ENCODE results near the gene GRIK3. TPM values are rescaled to one million over a fixed set of nuclear protein-coding genes. Genes with fewer than 3 reads are reported as not detected.
A peak's percentile ranks its signal among the peaks of the same experiment; 100 is the strongest.

Gene GRIK3
- total and polyA plus RNA-seq, 11 donors: 0.06 to 1.6 (median 0.29) TPM

GRCh38 chr1:36835017-36835695 is 199.2 kb downstream of the GRIK3 start:
- Histone ChIP-seq H3K36me3 (no peaks in the 10 kb centered on the region), H3K27ac (no peak overlapping the region), H3K4me1 (no peaks in the 10 kb centered on the region), H3K4me3 (no peak overlapping the region), H3K9me3 (no peaks in the 10 kb centered on the region), H3K27me3 (peaks cover 0 to 63% (median 5%) of the 10 kb centered on the region in 9 donors)
- no peak for ATAC-seq
- peak in 1 of 5 donors; percentile 6 for DNase-seq
- WGBS, 4 donors: 54 to 64% (median 57%) methylated on average over 4 of the region's 4 CpGs
- intact Hi-C loops (cut with DNase I): no loop called here
- no peak for TF ChIP-seq POLR2A (IDR thresholded peaks at IDR 0.05)
- TF ChIP-seq, protein P1, sequence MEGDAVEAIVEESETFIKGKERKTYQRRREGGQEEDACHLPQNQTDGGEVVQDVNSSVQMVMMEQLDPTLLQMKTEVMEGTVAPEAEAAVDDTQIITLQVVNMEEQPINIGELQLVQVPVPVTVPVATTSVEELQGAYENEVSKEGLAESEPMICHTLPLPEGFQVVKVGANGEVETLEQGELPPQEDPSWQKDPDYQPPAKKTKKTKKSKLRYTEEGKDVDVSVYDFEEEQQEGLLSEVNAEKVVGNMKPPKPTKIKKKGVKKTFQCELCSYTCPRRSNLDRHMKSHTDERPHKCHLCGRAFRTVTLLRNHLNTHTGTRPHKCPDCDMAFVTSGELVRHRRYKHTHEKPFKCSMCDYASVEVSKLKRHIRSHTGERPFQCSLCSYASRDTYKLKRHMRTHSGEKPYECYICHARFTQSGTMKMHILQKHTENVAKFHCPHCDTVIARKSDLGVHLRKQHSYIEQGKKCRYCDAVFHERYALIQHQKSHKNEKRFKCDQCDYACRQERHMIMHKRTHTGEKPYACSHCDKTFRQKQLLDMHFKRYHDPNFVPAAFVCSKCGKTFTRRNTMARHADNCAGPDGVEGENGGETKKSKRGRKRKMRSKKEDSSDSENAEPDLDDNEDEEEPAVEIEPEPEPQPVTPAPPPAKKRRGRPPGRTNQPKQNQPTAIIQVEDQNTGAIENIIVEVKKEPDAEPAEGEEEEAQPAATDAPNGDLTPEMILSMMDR (IDR thresholded peaks at IDR 0.05): no peak

DNA sequence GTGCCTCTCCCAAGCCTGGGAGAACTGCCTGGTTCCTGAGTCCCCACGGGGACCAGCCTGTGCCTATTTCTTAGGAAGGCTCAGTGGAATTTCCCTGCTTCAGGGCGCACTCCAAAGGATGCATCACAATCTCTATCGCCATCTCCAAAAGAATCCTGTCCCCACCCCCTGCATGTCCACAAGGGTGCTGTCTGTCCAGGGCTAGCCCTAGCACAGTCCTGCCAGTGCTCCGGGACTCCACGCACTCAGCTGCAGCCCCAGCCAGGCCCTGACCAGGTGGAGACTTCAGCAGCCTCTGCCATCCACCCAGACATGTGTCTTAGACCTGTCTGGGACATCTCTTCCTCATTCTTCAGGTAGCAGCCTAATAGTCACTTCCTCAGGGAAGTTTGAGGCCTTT is 199.7 kb downstream of the GRIK3 start:
- Histone ChIP-seq H3K9me3 (no peaks in the 10 kb centered on the region), H3K27me3 (peaks cover 0 to 57% (median 5%) of the 10 kb centered on the region in 9 donors), H3K36me3 (no peaks in the 10 kb centered on the region), H3K4me3 (no peak overlapping the region), H3K4me1 (no peaks in the 10 kb centered on the region), H3K27ac (no peak overlapping the region)
- ATAC-seq (no peak), DNase-seq (peak in 1 of 5 donors; percentile 46)
- TF ChIP-seq, protein P1 (IDR thresholded peaks at IDR 0.05): no peak
- no peak for TF ChIP-seq POLR2A (IDR thresholded peaks at IDR 0.05)
- 73 to 77% (median 75%) methylated on average over 5 of the region's 5 CpGs for WGBS, 4 donors
- intact Hi-C loops (cut with DNase I): no loop called here

- no peak overlapping the region for H3K4me3 ChIP-seq
- intact Hi-C loops (cut with DNase I): no loop called here
- peaks cover 0 to 28% (median 0%) of the 10 kb centered on the region in 9 donors for H3K27me3 ChIP-seq
- no peaks in the 10 kb centered on the region for H3K36me3 ChIP-seq
- no peaks in the 10 kb centered on the region for H3K9me3 ChIP-seq
- 66 to 72% (median 68%) methylated on average over 8 to 9 of the region's 9 CpGs for WGBS, 4 donors
- ATAC-seq (no peak), DNase-seq (no peak)
- no peaks in the 10 kb centered on the region for H3K4me1 ChIP-seq
- no peak for TF ChIP-seq POLR2A (IDR thresholded peaks at IDR 0.05)
- TF ChIP-seq, protein P1 (IDR thresholded peaks at IDR 0.05): no peak
- H3K27ac ChIP-seq: no peak overlapping the region
Measured at GRCh38 chr1:36831186-36831810, 203.0 kb downstream of the GRIK3 start.

GRCh38 chr1:36829961-36830360 is 204.4 kb downstream of the GRIK3 start:
- Histone ChIP-seq H3K27ac (no peak overlapping the region), H3K4me1 (no peaks in the 10 kb centered on the region), H3K36me3 (no peaks in the 10 kb centered on the region), H3K9me3 (no peaks in the 10 kb centered on the region), H3K4me3 (no peak overlapping the region), H3K27me3 (peaks cover 0 to 33% (median 0%) of the 10 kb centered on the region in 9 donors)
- DNase-seq (no peak), ATAC-seq (no peak)
- intact Hi-C loops (cut with DNase I): no loop called here
- WGBS, 4 donors: 77 to 82% (median 78%) methylated on average over 4 of the region's 4 CpGs
- TF ChIP-seq, protein P1 (IDR thresholded peaks at IDR 0.05): no peak
- TF ChIP-seq POLR2A (IDR thresholded peaks at IDR 0.05): no peak
